RWPE1 (cell line): Measurements from ENCODE around the gene PPP2R5D.

Experiments used
- CTCF ChIA-PET: fragments of 350-600 bp; sonication (Branson Sonifier 250); formaldehyde crosslinking; extraction: SDS; loops from one replicate; lab custom pipeline; 2021; lab: Yijun Ruan, JAX
- POLR2A ChIA-PET: fragments of 400-600 bp; formaldehyde crosslinking; extraction: SDS; loops from one replicate; lab custom pipeline; 2020; ENCODE audit warnings: antibody characterized with exemption; ENCODE audit not compliant: low non-redundant PET; lab: Yijun Ruan, JAX
- DNase-seq: peaks from one replicate; pipeline ENCODE4 v3.0.0; 2012; ENCODE audit warnings: low spot score
- H3K27ac ChIP-seq: fragments of 450-650 bp; 2 replicates; pipeline ENCODE4 v1.5.1; 2017
- TF ChIP-seq, protein P1 (sequence below): fragments of 450-650 bp; conservative IDR thresholded peaks from 2 replicates; pipeline ENCODE4 v1.5.1; 2017; ENCODE audit warnings: low read depth, mild to moderate bottlenecking

PPP2R5D gene

DNA sequence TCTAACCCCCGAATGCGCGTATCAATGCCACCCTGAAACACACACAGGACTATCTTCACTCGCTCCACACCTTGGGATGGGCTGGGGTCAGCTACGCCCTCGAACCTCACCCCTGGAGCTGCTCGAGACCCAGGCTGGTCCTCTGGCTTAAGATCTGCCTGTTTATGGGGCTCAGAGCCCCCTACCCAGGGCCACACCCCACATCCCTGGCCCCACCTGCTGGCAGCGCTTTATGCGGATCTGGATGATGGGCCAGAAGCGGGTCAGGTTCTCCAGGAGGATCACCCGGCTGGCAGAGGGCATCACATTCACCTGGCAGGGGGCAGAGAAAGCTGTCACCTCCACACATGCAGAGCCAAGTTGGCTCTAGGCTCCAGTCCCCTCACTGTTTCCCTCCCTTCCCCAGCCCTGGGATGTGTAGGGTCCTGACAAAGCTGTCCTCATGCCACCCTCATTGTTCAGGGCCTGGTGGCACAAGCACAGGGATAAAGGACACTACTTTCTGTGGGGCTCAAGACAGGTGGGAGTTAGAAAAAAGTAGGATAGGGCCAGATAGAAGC, 61.1 kb downstream of the PPP2R5D start:
- CTCF ChIA-PET, result interaction anchor here (0.6 kb wide), 1 partner anchor 205 kb away, joined by 3 read pairs; no protein-coding TSS in a partner anchor
- POLR2A ChIA-PET, result interaction anchor here (0.6 kb wide), 1 partner anchor 11 kb away, joined by 3 read pairs; no protein-coding TSS in a partner anchor
- TF ChIP-seq, protein P1, sequence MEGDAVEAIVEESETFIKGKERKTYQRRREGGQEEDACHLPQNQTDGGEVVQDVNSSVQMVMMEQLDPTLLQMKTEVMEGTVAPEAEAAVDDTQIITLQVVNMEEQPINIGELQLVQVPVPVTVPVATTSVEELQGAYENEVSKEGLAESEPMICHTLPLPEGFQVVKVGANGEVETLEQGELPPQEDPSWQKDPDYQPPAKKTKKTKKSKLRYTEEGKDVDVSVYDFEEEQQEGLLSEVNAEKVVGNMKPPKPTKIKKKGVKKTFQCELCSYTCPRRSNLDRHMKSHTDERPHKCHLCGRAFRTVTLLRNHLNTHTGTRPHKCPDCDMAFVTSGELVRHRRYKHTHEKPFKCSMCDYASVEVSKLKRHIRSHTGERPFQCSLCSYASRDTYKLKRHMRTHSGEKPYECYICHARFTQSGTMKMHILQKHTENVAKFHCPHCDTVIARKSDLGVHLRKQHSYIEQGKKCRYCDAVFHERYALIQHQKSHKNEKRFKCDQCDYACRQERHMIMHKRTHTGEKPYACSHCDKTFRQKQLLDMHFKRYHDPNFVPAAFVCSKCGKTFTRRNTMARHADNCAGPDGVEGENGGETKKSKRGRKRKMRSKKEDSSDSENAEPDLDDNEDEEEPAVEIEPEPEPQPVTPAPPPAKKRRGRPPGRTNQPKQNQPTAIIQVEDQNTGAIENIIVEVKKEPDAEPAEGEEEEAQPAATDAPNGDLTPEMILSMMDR, result no peak
- peak overlapping the region; percentile 9; the same call in 1 of the 2 replicates for H3K27ac ChIP-seq
- no peak for DNase-seq

- ChIA-PET POLR2A (no interaction called here), CTCF (no interaction called here)
- TF ChIP-seq, protein P1, result no peak
- H3K27ac ChIP-seq, result no peak overlapping the region; the same call in 1 of the 2 replicates
- no peak for DNase-seq
Measured at GRCh38 chr6:43047998-43048397, 63.6 kb downstream of the PPP2R5D start.

DNA sequence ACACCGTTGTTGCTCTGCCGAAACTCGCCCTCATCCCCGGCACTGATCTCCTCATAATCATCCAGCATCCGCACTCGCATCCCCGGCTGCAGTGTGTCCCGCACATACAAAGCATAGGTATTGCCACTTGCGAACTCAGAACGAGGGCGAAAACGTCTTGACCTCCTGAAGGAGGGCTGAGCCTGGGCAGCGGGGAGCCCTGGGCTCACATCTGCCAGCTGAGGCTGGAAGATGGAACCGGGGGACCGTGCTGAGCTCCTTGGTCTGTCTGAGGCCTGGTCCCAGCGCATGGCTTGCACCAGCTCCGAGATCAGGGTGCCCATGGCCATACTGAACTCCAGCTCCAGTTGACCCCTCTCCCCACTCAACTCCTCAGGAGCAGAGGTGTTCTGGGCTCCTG, 66.6 kb downstream of the PPP2R5D start:
- DNase-seq, result no peak
- no peak overlapping the region for H3K27ac ChIP-seq
- TF ChIP-seq, protein P1, result no peak
- ChIA-PET CTCF (no interaction called here), POLR2A (no interaction called here)

DNA sequence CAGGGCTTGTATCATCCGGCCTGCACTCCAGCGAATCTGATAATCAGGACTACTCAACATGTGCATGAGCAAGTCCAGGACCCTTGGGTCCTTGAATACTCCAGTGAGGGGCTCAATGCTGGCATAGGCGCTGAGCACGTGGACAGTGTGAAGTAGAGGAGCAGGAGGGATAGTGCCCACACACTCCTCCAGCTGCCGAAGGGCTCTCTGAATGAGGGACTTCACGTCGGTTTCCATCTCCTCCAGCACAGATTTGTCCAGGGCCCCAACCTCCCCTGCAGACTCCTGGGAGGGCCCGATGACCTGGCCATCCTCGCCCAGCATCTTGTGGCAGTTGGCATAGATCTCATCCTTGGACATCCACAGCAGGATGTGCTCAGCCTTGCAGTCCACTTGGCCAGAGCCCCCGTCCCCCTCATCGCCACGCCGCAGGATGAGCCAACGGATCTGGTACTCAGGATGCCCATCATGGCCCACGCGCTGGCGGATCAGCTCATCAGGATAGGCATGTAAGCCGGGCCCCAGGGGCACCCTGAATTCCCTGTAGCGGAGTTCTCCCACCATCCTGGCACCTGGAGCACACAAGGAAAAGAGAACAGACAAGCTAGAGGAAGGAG, 68.0 kb downstream of the PPP2R5D start:
- H3K27ac ChIP-seq, result peak overlapping the region; percentile 86
- ChIA-PET POLR2A (interaction anchor here (2.0 kb wide), 1 partner anchor 74 kb away, joined by 4 read pairs; the partner anchor contains the start of gene PEX6), CTCF (no interaction called here)
- TF ChIP-seq, protein P1, result no peak
- DNase-seq, result no peak

DNA sequence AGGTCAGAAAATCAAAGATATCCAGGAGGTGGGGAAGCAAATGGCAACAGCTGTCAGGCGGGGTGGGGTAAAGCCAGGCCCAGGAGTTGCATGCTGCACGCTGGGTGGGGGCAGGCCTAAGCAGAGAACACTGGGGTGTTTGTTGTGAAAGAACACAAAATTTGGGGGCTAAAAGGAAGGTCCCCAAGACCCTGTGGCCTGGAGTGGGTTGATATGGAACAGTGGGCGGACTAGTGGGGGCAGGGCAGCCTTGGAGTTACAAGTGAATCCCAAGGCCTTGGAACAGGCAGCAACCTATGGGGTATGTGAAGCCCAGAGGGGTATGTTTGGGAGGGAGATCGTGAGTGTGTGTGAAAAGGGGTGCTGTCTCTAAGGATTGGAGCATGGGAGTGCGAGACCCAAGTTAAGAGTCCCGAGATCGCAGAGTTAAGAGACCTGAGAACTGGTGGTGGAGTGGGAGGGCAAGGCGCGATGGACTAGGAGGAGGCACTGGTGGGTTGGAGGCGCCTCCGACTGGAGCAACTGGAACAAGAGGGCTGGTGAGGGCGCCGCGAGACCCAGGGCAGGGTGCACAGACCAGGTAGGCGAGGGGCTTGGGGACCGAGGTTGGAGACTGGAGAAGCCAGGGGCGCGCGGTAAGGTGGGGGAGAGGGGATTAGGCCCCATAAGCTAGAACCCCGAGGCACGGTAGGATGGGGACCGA, 68.6 kb downstream of the PPP2R5D start:
- peak overlapping the region; percentile 86 for H3K27ac ChIP-seq
- POLR2A ChIA-PET, result interaction anchor here (0.9 to 2.0 kb wide), 2 partner anchors 74 to 78 kb away, joined by 3 to 4 read pairs; partner anchors contain the start of gene PEX6
- DNase-seq, result peak; percentile 17
- TF ChIP-seq, protein P1, result no peak
- CTCF ChIA-PET, result no interaction called here

- H3K27ac ChIP-seq, result peak within 1 kb of the TSS; percentile 86
- POLR2A ChIA-PET, result interaction anchor here (0.6 to 2.0 kb wide), 5 partner anchors 9 to 135 kb away, joined by 3 to 4 read pairs (median 3); partner anchors contain the start of gene PEX6
- TF ChIP-seq, protein P1, result no peak
- DNase-seq, result peak; percentile 98
- CTCF ChIA-PET, result interaction anchor here (0.9 kb wide), 1 partner anchor 90 kb away, joined by 4 read pairs; no protein-coding TSS in a partner anchor
Measured at GRCh38 chr6:43053545-43054205, 69.3 kb downstream of the PPP2R5D start, which contains the start of gene CUL7. Gene CUL7, minus strand, starts transcription at chr6:43053851. Its CDS starts 1,063 bp downstream, at chr6:43052788.
